ENCODE data around the gene PDP2. TPM values are rescaled to one million over a fixed set of nuclear protein-coding genes. Genes with fewer than 3 reads are reported as not detected.

The PDP2 gene
- total RNA-seq, 1 experiment from 2014 or later: 28.4 TPM

- no peak for TF ChIP-seq ATF2 (CRISPR knock-in tag; IDR thresholded peaks at IDR 0.05; ENCODE audit: borderline replicate concordance, low read depth)
These were observed 30.8 kb upstream of the PDP2 start (continued) for GRCh38 chr16:66849549-66849948.

- no peak for ATAC-seq
- Mint-ChIP-seq H3K4me1 (peaks cover 9% of the 10 kb centered on the region), H3K27me3 (ENCODE audit: low read depth) (peaks cover 33% of the 10 kb centered on the region), H3K27ac (no peak overlapping the region), H3K36me3 (no peaks in the 10 kb centered on the region), H3K4me3 (no peak overlapping the region), H3K9me3 (no peaks in the 10 kb centered on the region)
- POLR2A ChIA-PET: no interaction called here
- CTCF ChIA-PET: interaction anchor here (0.7 to 4.0 kb wide), 8 partner anchors 17 to 242 kb away, joined by 3 to 70 read pairs (median 6); partner anchors contain the start of gene NAE1
- no peak for DNase-seq (ENCODE audit: low spot score)
- TF ChIP-seq E2F4 (CRISPR knock-in tag; IDR thresholded peaks at IDR 0.05; ENCODE audit: borderline replicate concordance, low read depth) (no peak), TEAD1 (CRISPR knock-in tag; IDR thresholded peaks at IDR 0.05) (no peak), ATF2 (CRISPR knock-in tag; IDR thresholded peaks at IDR 0.05; ENCODE audit: borderline replicate concordance, low read depth) (no peak), USF1 (CRISPR knock-in tag; IDR thresholded peaks at IDR 0.05) (no peak), KAT7 (CRISPR knock-in tag; IDR thresholded peaks at IDR 0.05; ENCODE audit: borderline replicate concordance) (no peak), IRF1 (CRISPR knock-in tag; IDR thresholded peaks at IDR 0.05) (no peak), CREB1 (CRISPR knock-in tag; IDR thresholded peaks at IDR 0.05) (no peak), IRF2 (CRISPR knock-in tag; IDR thresholded peaks at IDR 0.05; ENCODE audit: borderline replicate concordance, low read depth) (no peak), MYBL2 (CRISPR knock-in tag; IDR thresholded peaks at IDR 0.05) (no peak), JUN (CRISPR knock-in tag; IDR thresholded peaks at IDR 0.05) (no peak), SOX15 (CRISPR knock-in tag; IDR thresholded peaks at IDR 0.05) (no peak), CDX4 (CRISPR knock-in tag; IDR thresholded peaks at IDR 0.05; ENCODE audit: borderline replicate concordance) (no peak), ZNF138 (CRISPR knock-in tag; conservative IDR thresholded peaks at IDR 0.05) (no peak), TCF7 (CRISPR knock-in tag; IDR thresholded peaks at IDR 0.05; ENCODE audit: low read depth) (no peak), ZNF425 (CRISPR knock-in tag; conservative IDR thresholded peaks at IDR 0.05) (no peak), RORB (CRISPR knock-in tag; IDR thresholded peaks at IDR 0.05) (no peak), GTF2I (CRISPR knock-in tag; conservative IDR thresholded peaks at IDR 0.05) (no peak), ATF1 (CRISPR knock-in tag; IDR thresholded peaks at IDR 0.05) (no peak), SMAD3 (CRISPR knock-in tag; IDR thresholded peaks at IDR 0.05; ENCODE audit: borderline replicate concordance) (no peak)
These were observed 30.1 kb upstream of the PDP2 start for GRCh38 chr16:66850115-66850815.

Data from WTC11 (cell line).